Endothelial cell (in vitro differentiated cells): ENCODE results near the gene SLC4A2. TPM values are rescaled to one million over a fixed set of nuclear protein-coding genes. Genes with fewer than 3 reads are reported as not detected.
A peak's percentile ranks its signal among the peaks of the same experiment; 100 is the strongest.

ENCODE experiments used
- DNase-seq: peaks from one replicate; pipeline ENCODE4 v3.0.0; 2021; ENCODE audit warnings: low spot score
- H3K27ac Mint-ChIP-seq: one replicate; pipeline ENCODE4 v1.8.0; 2021; ENCODE audit warnings: mixed read lengths, inconsistent platforms; ENCODE audit not compliant: unreplicated experiment
- H3K27me3 Mint-ChIP-seq: one replicate; pipeline ENCODE4 v1.8.0; 2021; ENCODE audit warnings: mild to moderate bottlenecking, moderate library complexity, mixed read lengths, inconsistent platforms; ENCODE audit not compliant: unreplicated experiment
- H3K36me3 Mint-ChIP-seq: one replicate; pipeline ENCODE4 v1.8.0; 2021; ENCODE audit warnings: mild to moderate bottlenecking, low read depth, mixed read lengths, inconsistent platforms; ENCODE audit not compliant: unreplicated experiment
- H3K4me1 Mint-ChIP-seq: one replicate; pipeline ENCODE4 v1.8.0; 2021; ENCODE audit warnings: mild to moderate bottlenecking, mixed read lengths, inconsistent platforms; ENCODE audit not compliant: unreplicated experiment
- H3K4me3 Mint-ChIP-seq: one replicate; pipeline ENCODE4 v1.8.0; 2021; ENCODE audit warnings: mild to moderate bottlenecking, mixed read lengths, inconsistent platforms; ENCODE audit not compliant: unreplicated experiment
- H3K9me3 Mint-ChIP-seq: one replicate; pipeline ENCODE4 v1.8.0; 2021; ENCODE audit warnings: mixed read lengths, inconsistent platforms; ENCODE audit not compliant: unreplicated experiment
- CTCF ChIP-seq: fragments of 200-600 bp; sonication (generic); IDR thresholded peaks from one replicate; pipeline ENCODE4 v1.5.0; 2021; ENCODE audit warnings: antibody characterized with exemption; ENCODE audit not compliant: unreplicated experiment
- total RNA-seq: library from RNA; stranded (reverse); fragmentation: NEBNext Ultra II Directional; extraction: Animal tissue kit (Norgen Biotek cat#: 25700); gene quantifications from one replicate; pipeline ENCODE4 v1.2.1, GENCODE V29; 2021; ENCODE audit not compliant: unreplicated experiment

SLC4A2 gene
- total RNA-seq, 1 donor from 2014 or later, result 115 TPM

- Mint-ChIP-seq H3K27me3 (peaks cover 24% of the 10 kb centered on the region), H3K4me1 (peaks cover 25% of the 10 kb centered on the region), H3K4me3 (no peak overlapping the region), H3K36me3 (peaks cover 56% of the 10 kb centered on the region), H3K9me3 (no peaks in the 10 kb centered on the region), H3K27ac (no peak overlapping the region)
- no peak for TF ChIP-seq CTCF
- no peak for DNase-seq
Measured at GRCh38 chr7:151123158-151123821, 63.9 kb downstream of the SLC4A2 start.

GRCh38 chr7:151123822-151124464, 64.6 kb downstream of the SLC4A2 start:
- H3K27me3 Mint-ChIP-seq, result peaks cover 26% of the 10 kb centered on the region
- H3K9me3 Mint-ChIP-seq, result no peaks in the 10 kb centered on the region
- no peak overlapping the region for H3K27ac Mint-ChIP-seq
- peak; percentile 95 for TF ChIP-seq CTCF
- H3K36me3 Mint-ChIP-seq, result peaks cover 53% of the 10 kb centered on the region
- peaks cover 25% of the 10 kb centered on the region for H3K4me1 Mint-ChIP-seq
- H3K4me3 Mint-ChIP-seq, result no peak overlapping the region
- peak; percentile 89 for DNase-seq

- peaks cover 23% of the 10 kb centered on the region for H3K27me3 Mint-ChIP-seq
- no peaks in the 10 kb centered on the region for H3K9me3 Mint-ChIP-seq
- H3K4me1 Mint-ChIP-seq, result peaks cover 25% of the 10 kb centered on the region
- no peak for DNase-seq
- peak overlapping the region; percentile 50 for H3K4me3 Mint-ChIP-seq
- no peak for TF ChIP-seq CTCF
- no peak overlapping the region for H3K27ac Mint-ChIP-seq
- H3K36me3 Mint-ChIP-seq, result peaks cover 48% of the 10 kb centered on the region
Measured at GRCh38 chr7:151124481-151124880, 65.1 kb downstream of the SLC4A2 start.

GRCh38 chr7:151124899-151125399, 65.6 kb downstream of the SLC4A2 start:
- Mint-ChIP-seq H3K27me3 (peaks cover 23% of the 10 kb centered on the region), H3K4me3 (peak overlapping the region; percentile 86), H3K36me3 (peaks cover 48% of the 10 kb centered on the region), H3K9me3 (no peaks in the 10 kb centered on the region), H3K4me1 (peaks cover 25% of the 10 kb centered on the region), H3K27ac (no peak overlapping the region)
- no peak for TF ChIP-seq CTCF
- no peak for DNase-seq

GRCh38 chr7:151125470-151125845, 66.1 kb downstream of the SLC4A2 start:
- Mint-ChIP-seq H3K4me3 (peak overlapping the region; percentile 86), H3K9me3 (no peaks in the 10 kb centered on the region), H3K27ac (peak overlapping the region; percentile 36), H3K36me3 (peaks cover 50% of the 10 kb centered on the region), H3K27me3 (peaks cover 23% of the 10 kb centered on the region), H3K4me1 (peaks cover 25% of the 10 kb centered on the region)
- peak; percentile 47 for DNase-seq
- TF ChIP-seq CTCF, result no peak
